UCSD-AML1 (cell line): ENCODE results near the gene USP12.

ENCODE experiments used
- DNase-seq: peaks from one replicate; lab custom pipeline; 2025; ENCODE audit not compliant: unreplicated experiment; lab: John Stamatoyannopoulos, UW

USP12 gene

DNA sequence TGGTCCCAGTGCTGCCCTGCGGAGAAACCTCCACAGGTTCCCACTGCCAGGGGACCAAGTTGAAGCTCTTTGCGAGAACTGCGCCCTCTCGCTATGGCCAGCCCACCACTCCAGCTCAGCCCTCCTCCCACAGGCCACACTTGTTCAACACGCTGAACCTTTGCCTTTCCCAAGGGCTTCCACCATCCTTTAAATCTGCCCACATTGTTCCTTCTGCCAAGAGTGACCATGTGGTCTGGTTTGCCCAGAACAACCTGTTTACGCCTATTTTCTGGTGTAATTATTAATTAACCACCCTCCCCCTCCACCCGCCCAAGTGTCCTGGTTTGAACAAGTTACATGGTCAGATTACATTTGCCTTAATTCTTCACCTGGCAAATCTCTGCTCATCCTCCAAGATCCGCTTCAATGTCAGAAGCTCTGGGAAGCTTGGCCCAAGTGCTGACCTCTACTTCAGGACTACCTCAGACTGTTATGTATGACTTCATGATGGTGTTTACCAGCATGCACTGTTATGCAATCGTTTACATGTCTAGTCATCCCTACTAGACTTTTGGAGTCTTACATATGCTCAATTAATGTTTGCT lies 12.0 kb upstream of the USP12 start:
- no peak for DNase-seq

DNA sequence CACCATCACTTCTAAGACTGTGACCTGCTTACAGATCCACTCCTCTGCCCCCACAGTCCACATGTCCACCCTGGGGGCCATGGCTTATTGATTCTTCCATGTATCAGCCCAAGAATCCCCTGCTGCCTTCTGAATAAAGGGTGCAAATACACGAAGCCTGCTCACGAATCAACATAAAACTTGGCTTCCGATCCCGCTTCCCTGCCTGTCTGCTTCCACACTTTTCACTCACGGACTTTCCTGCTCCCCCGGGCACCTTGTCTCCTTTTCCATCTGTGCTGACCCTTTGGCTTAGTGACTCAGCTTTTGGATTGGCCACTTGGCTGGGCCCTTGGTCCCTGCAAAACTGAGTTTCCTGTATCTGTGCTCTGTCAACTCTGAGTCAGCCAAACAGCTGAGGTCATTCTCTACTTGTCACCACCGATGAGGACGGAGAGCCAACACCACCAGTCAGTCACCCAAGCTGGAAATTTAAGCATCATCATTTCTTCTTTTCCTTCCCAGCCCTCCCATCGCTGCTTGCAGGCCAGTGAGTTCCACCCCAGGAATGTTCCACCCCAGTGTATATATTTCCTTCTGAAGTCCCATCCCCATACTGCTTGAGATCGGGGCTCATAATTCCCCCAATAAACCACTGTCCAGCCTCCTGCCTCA lies 11.4 kb upstream of the USP12 start:
- DNase-seq, result peak; percentile 24

DNA sequence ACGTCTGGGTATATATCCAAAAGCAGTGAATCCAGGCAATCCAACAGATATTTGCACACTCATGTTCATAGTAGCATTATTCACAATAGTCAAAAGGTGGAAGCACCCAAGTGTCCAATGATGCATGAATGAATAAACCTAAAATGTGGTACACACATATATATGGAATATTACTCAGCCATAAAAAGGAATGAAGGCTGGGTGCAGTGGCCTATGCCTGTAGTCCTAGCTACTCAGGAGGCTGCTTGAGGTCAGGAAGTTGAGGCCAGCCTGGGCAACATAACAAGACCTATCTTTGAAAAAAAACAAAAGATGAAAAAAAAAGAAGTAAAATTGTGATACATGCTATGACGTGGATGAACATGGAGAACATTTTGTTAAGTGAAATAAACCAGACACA lies 10.4 kb upstream of the USP12 start:
- DNase-seq, result no peak

DNA sequence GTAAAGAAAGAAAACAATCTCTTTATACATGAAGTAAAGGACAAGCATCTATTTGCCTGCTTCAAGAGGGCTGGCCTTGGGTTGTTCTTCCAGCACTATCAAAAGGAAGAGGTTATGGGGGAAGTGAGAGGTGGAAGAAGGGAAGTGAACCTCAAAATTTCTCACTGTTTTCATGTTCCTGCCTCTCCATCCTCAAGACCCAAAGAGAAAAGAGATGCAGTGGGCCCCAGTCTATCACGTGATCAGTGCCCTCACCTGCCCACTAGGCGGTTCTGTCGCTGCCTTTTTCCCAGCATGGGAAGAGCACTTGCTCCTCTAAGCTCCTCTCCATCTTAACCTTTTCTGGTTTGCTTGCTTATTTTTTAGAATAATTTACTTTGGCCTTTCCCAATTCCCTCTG lies 6.2 kb upstream of the USP12 start:
- DNase-seq, result no peak

DNA sequence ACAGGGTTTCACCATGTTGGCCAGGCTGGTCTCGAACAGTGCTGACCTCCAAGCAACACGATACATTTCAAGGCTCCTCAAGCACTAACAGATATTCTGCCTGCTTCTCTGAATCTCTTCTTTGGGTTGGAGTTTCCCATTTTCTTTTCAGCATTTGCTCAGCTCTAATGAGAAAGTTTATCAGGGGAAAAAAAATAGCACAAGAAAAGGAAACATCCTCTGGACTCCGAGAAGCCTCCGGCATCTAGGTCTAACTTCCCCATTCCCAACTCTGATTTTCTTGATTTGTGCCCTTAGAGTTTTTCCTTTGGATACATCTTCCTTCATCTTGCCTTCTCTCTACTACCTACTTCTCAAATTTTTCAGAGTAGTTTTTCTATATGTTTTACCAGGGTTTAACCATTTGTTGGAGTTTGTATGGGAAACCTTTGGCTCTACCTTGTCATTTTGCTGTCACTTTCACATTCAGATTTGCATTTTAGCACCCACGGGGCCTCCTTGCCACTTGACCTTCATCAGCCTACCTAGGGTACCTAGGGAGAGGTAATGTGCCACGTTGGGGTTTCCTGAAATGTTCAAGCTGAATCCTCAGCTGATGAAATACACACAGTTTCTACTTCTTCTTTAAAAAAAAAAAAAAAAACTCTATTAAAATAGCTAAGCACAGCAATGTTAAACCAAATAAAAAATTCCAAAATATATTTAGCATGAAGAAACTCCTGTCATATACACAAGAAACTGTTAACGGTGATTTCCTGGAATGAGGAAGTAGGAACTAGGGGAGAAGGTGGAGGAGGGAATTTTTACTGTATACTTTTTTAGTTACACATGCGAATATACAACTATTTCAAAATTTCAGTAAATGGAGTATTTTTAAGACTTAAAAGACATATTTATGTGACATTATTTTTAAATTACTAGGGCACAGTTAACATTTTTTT lies 5.1 kb upstream of the USP12 start:
- no peak for DNase-seq

DNA sequence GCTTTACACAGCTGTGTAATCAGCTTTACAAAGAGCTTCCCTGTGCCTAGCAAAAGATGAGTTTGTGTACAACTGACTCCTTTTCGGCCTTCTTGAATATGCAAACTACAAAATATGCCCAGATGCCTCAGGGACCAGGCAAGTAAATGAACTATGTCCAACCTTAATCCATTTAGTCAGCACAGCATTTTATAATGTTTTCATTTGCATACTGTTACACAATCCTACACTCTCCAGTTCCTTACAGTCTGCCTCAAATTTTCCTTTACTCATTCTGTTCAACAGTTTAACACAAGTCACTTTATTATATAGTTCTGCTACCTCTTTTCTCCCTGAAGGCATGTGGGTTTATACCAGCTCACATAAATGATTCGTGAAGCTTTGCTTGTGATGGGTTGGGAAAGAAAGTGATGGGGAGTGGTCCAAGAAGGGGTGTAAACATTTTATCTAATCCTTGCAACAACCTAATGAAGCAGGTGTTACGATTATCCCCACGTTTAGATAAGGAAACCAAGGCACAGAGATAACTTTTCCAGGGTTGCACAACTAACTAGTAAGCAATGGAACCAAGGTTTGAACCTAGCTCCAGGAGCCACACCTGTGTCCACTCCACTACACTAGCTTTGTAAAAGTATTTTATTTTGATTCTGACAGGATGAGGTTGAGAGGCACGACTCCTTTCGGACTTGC lies 3.3 kb upstream of the USP12 start:
- DNase-seq, result no peak

GRCh38 chr13:27172495-27172842 lies 858 bp upstream of the USP12 start:
- DNase-seq, result no peak

DNA sequence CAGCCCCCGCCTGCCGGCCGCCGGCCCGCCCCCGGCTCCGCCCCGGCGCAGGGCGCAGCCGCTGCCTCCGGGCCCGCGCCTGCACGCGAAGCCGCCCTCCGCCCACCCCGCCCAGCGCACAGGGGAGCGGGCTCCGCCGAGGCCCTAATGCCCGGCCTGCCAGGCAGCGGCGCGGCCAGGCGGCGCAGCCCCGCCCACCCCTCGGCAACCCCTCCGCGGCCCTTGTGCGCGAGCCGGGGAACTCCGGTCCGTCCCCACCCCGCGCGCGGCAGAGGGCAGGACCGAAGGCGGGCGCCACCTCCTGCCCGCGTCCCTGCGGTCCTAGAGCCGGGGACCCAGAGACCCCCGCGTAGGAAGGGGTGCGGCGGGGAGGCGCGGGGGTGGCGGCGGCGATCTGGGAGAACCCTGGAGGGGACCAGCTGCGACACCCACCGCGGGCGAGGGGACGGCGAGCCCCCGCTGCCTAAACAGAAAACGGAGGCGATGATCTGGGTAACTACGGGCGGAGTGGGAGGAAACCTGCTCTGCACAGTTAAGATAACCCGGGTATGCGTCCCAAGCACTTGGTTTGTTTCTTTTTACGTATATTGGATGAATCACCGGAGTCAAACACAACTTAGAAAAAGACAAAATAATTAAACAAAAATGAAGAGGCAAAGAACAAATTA lies 350 bp upstream of the USP12 start:
- DNase-seq, result peak; percentile 95

DNA sequence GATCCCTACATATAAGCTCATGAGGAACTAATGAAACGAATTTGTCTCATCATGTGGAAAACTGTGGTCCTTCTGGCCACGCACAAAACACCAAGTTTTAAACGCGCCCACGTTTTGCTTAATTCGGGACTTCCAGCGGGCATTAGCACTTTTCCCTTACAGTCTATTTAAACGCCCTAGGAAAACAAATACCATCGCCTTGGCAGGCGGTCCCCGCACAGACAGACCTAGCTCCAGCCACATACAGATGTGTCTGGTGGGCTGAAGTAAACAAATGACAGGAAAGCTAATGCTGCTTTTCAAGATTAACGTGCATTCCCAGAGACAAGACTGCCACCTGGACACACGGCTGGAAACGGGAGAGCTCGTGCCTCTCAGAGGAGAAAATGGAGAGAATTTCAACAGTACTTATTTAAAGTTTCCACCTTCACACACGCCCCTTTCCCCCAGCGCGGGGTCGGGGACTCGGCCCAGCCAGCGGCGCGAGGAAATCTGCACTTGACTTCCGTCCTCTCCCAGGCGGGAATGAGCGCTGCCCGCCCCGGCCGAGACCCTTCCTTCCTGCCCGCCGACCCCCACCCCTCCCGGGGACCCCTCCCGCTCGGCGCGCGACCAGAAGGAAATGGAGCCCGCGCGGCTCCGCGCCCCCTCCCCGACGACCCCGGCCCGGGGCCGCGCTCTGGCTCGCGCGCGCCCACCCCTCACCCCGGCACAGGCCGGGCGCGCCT lies 931 bp downstream of the USP12 start:
- DNase-seq, result peak; percentile 63

DNA sequence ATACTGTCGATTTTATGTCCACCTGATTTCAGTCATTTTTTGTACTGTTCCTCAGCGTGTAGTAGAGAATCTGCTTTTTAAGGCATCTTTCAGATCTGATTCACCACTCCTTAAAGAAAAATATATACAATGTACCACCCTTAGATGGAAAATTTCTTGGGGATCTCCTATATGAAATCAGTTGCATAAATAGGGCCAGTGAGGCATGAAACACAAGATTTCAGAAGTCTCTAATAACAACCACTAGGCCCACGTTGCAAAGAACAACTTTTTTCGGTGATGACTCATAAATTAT lies 1.4 kb downstream of the USP12 start:
- DNase-seq, result no peak

GRCh38 chr13:27168906-27169657 lies 2.5 kb downstream of the USP12 start:
- no peak for DNase-seq

GRCh38 chr13:27168086-27168485 lies 3.5 kb downstream of the USP12 start:
- DNase-seq, result peak; percentile 31

DNA sequence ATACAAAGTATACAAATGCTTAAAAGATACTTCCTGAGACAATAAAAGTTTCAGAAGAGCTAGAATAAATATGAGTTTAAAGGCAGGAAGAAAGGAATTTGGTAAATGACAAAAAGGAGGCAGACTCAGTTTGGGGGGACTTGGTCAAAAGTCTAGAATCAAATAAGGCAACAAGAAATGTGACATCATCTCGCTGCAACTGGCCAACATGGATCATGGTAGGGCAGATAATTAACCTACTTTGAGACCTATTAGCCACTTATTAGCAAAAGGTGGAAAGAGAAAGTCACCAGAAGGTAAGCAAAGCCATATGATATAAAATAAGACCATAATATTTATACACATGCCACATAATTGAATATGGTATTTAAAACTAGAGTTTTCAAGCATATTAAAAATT lies 5.3 kb downstream of the USP12 start:
- DNase-seq, result no peak

DNA sequence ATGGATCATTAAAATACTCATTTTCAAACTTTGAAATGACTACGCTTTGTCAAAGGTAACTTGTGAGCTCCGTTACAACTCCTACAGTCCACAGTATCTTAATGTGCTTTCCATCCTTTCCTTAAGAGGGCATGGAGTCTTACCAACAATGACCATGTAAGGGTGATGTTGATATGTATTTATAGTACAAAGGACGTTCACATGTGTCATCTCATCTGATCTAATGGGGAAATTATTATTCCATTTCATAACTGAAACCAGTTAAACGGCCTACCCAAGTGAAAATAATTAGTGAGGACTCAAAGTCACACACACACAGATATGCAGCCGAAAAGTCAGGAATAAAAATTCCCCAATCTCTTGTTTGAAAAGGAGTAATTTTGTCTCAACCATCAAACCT lies 9.6 kb downstream of the USP12 start:
- no peak for DNase-seq

DNA sequence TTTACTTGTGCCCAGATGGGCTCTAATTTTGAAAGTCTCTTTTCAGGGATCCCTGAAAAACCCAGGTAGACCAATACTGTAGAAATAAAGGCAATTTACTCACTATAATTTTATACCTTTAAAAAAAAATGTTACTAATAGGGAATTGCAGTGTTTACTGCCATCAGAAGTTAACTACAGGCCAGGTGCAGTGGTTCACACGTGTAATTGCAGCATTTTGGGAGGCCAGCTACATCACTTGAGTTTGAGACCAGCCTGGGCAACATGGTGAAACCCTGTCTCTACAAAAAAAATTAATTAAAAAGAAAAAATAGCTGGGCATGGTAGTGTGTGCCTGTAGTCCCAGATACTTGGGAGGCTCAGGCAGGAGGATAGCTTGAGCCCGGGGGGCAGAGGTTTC lies 10.2 kb downstream of the USP12 start:
- no peak for DNase-seq

- no peak for DNase-seq
Measured at GRCh38 chr13:27160657-27161295, 10.8 kb downstream of the USP12 start.

DNA sequence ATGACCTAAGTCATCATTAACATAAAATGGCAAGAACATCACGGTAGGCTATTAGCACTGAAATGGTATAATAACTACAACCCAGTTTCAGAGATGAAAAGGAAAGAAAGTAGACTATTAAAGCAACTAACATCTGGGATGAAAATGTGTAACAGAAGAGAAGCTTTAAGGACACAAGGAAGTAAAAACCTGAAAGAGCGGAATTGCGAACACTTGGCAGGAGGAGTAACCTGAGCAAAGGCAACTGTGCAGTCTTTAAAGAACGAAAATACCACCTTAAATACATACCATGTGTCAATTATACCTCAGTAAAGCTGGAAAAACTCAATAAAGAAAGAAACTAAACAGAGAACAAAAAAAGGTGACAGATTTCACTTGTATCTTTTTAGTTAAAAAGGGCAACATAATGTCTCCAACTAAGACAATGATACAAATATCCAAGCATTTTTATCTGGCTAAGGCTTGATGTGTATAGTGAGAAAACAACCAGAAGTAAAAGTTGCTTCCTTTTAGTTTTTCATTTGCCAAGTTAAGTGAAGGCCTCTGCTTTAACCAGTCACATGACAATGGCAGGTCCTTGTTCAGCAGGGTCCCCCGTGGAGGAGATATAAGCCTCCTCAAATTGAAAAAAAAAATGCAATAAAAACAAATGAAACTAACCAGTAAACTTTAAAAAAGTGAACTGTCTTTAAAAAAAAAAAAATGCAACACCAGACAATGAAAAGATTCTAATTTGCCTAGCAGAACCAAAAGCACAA lies 11.6 kb downstream of the USP12 start:
- no peak for DNase-seq

DNA sequence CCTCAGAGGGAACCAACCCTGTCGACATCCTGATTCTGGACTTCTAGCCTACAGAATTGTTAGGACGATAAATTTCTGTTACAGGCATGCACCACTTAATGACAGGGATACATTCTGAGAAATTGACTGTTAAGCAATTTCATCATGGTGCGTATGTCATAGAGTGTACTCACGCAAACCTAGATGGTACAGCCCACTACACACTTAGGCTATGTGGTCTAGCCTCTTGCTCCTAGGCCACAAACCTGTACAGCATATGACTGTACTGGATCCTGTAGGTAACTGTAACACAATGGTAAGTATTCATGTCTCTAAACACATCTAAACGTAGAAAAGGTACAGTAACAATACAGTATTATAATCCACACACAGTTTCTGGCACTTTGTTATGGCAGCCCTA lies 13.3 kb downstream of the USP12 start:
- DNase-seq, result no peak
